ENCODE results near the gene NCOA7. TPM values are rescaled to one million over a fixed set of nuclear protein-coding genes. Genes with fewer than 3 reads are reported as not detected.

The NCOA7 gene
- total RNA-seq, 1 experiment from 2014 or later = 51.0 TPM

GRCh38 chr6:125961117-125961516 is 170.4 kb downstream of the NCOA7 start:
- H3K9me3 ChIP-seq (ENCODE audit: insufficient read depth, low read depth) = no peaks in the 10 kb centered on the region
- no peaks in the 10 kb centered on the region for H3K9me2 ChIP-seq (ENCODE audit: insufficient read depth)
- POLR2A ChIA-PET (ENCODE audit: unreplicated experiment) = interaction anchor here (0.6 kb wide), 1 partner anchor 805 kb away, joined by 4 read pairs; no protein-coding TSS in a partner anchor
- no peak overlapping the region for H3K4me2 ChIP-seq
- peak in 1 of 2 experiments; percentile 12 for DNase-seq
- peaks cover 37% of the 10 kb centered on the region for H3K79me2 ChIP-seq (ENCODE audit: low read depth)
- no peak overlapping the region for H3K4me3 ChIP-seq
- intact Hi-C loops (cut with micrococcal nuclease; ENCODE audit: unreplicated experiment) = no loop called here
- CTCF ChIA-PET = no interaction called here
- no TSS peak for BruUV-seq (replicated peaks)
- peaks cover 7% of the 10 kb centered on the region; the same call in 1 of the 2 replicates for H3F3A ChIP-seq (ENCODE audit: insufficient read depth, low read depth)
- H2AFZ ChIP-seq = no peak overlapping the region
- no peaks in the 10 kb centered on the region for H3K27me3 ChIP-seq (ENCODE audit: insufficient read depth, low read depth)
- 0 out of 2 replicates have a peak, but pooled peaks cover 3% of the 10 kb centered on the region for H3K36me3 ChIP-seq (ENCODE audit: low read depth)
- no peak overlapping the region for H3K27ac ChIP-seq
- H3K4me1 ChIP-seq (replicated peaks; ENCODE audit: insufficient read depth) = peaks cover 17% of the 10 kb centered on the region
- H4K20me1 ChIP-seq (ENCODE audit: insufficient read depth) = no peaks in the 10 kb centered on the region
- TF ChIP-seq CTCF (conservative IDR thresholded peaks at IDR 0.05) (no peak), EZH2 (IDR thresholded peaks at IDR 0.05; ENCODE audit: low read depth) (no peak)

- Histone ChIP-seq H3K4me1 (replicated peaks; ENCODE audit: insufficient read depth) (peaks cover 7% of the 10 kb centered on the region), H3K9me2 (ENCODE audit: insufficient read depth) (no peaks in the 10 kb centered on the region), H3K4me3 (no peak overlapping the region), H3F3A (ENCODE audit: insufficient read depth, low read depth) (no peaks in the 10 kb centered on the region), H4K20me1 (ENCODE audit: insufficient read depth) (no peaks in the 10 kb centered on the region), H3K9me3 (ENCODE audit: insufficient read depth, low read depth) (no peaks in the 10 kb centered on the region), H2AFZ (no peak overlapping the region), H3K79me2 (ENCODE audit: low read depth) (peaks cover 28% of the 10 kb centered on the region), H3K27me3 (ENCODE audit: insufficient read depth, low read depth) (no peaks in the 10 kb centered on the region), H3K4me2 (no peak overlapping the region), H3K27ac (no peak overlapping the region), H3K36me3 (ENCODE audit: low read depth) (0 out of 2 replicates have a peak, but pooled peaks cover 9% of the 10 kb centered on the region)
- BruUV-seq (replicated peaks) = no TSS peak
- TF ChIP-seq EZH2 (IDR thresholded peaks at IDR 0.05; ENCODE audit: low read depth) = no peak
- TF ChIP-seq CTCF (conservative IDR thresholded peaks at IDR 0.05) = no peak
- peak in 1 of 2 experiments; percentile 11 for DNase-seq
- ChIA-PET CTCF (interaction anchor here (0.6 to 0.7 kb wide), 3 partner anchors 11 to 682 kb away, joined by 3 to 6 read pairs (median 4); no protein-coding TSS in a partner anchor), POLR2A (ENCODE audit: unreplicated experiment) (interaction anchor here (0.6 kb wide), 1 partner anchor 162 kb away, joined by 3 read pairs; no protein-coding TSS in a partner anchor)
- intact Hi-C loops (cut with micrococcal nuclease; ENCODE audit: unreplicated experiment) = no loop called here
These were observed 172.2 kb downstream of the NCOA7 start for GRCh38 chr6:125962900-125963497.

- H3K9me3 ChIP-seq (ENCODE audit: insufficient read depth, low read depth) = no peaks in the 10 kb centered on the region
- no peak for DNase-seq
- H3K9me2 ChIP-seq (ENCODE audit: insufficient read depth) = no peaks in the 10 kb centered on the region
- H3K4me3 ChIP-seq = no peak overlapping the region
- no peak overlapping the region for H3K4me2 ChIP-seq
- H3F3A ChIP-seq (ENCODE audit: insufficient read depth, low read depth) = no peaks in the 10 kb centered on the region
- no peaks in the 10 kb centered on the region for H3K4me1 ChIP-seq (replicated peaks; ENCODE audit: insufficient read depth)
- BruUV-seq (replicated peaks) = no TSS peak
- TF ChIP-seq CTCF (conservative IDR thresholded peaks at IDR 0.05) (no peak), EZH2 (IDR thresholded peaks at IDR 0.05; ENCODE audit: low read depth) (no peak)
- H3K27ac ChIP-seq = no peak overlapping the region
- H3K36me3 ChIP-seq (ENCODE audit: low read depth) = 0 out of 2 replicates have a peak, but pooled peaks cover 12% of the 10 kb centered on the region
- ChIA-PET POLR2A (ENCODE audit: unreplicated experiment) (no interaction called here), CTCF (no interaction called here)
- intact Hi-C loops (cut with micrococcal nuclease; ENCODE audit: unreplicated experiment) = no loop called here
- H3K79me2 ChIP-seq (ENCODE audit: low read depth) = peaks cover 19% of the 10 kb centered on the region
- H2AFZ ChIP-seq = no peak overlapping the region
- no peaks in the 10 kb centered on the region for H4K20me1 ChIP-seq (ENCODE audit: insufficient read depth)
- H3K27me3 ChIP-seq (ENCODE audit: insufficient read depth, low read depth) = no peaks in the 10 kb centered on the region
These were observed 173.1 kb downstream of the NCOA7 start for GRCh38 chr6:125963817-125964216.

All from PC-9 (cell line).